GM19455 (cell line): Measurements from ENCODE around the gene LTA4H.
"Not testable (repeated sequence)": the region's sequence is repeated elsewhere in the genome, so short reads cannot be mapped to it uniquely, and the experiment has no call there.

ENCODE experiments used
- ATAC-seq: cut with Tn5 transposase; IDR thresholded peaks from one replicate; pipeline ENCODE4 v1.9.1; 2021; ENCODE audit not compliant: unreplicated experiment

Gene LTA4H

GRCh38 chr12:96035283-96036236 lies at the start of gene LTA4H:
LTA4H (minus strand) TSS chr12:96035587; CDS start chr12:96035519, 68 bp downstream.
- peak; percentile 92 for ATAC-seq

GRCh38 chr12:96084624-96085023 lies 49.2 kb upstream of the LTA4H start:
- no peak for ATAC-seq

GRCh38 chr12:96083020-96083719 lies 47.8 kb upstream of the LTA4H start:
- ATAC-seq = no peak

- no peak for ATAC-seq
Measured at GRCh38 chr12:96081596-96081995, 46.2 kb upstream of the LTA4H start.

- no peak for ATAC-seq
Measured at GRCh38 chr12:96078231-96079135, 43.1 kb upstream of the LTA4H start.

- ATAC-seq = no peak
Measured at GRCh38 chr12:96077081-96077480, 41.7 kb upstream of the LTA4H start.

GRCh38 chr12:96075560-96075959 lies 40.2 kb upstream of the LTA4H start:
- no peak for ATAC-seq

- no peak for ATAC-seq
Measured at GRCh38 chr12:96073346-96074330, 38.3 kb upstream of the LTA4H start.

GRCh38 chr12:96070670-96071279 lies 35.4 kb upstream of the LTA4H start:
- ATAC-seq = peak; percentile 47

- ATAC-seq = no peak
Measured at GRCh38 chr12:96069511-96070231, 34.3 kb upstream of the LTA4H start.

GRCh38 chr12:96068636-96069035 lies 33.2 kb upstream of the LTA4H start:
- no peak for ATAC-seq

- no peak for ATAC-seq
Measured at GRCh38 chr12:96068111-96068510, 32.7 kb upstream of the LTA4H start.

- ATAC-seq = not testable (repeated sequence)
Measured at GRCh38 chr12:96065776-96066175, 30.4 kb upstream of the LTA4H start.

GRCh38 chr12:96064966-96065365 lies 29.6 kb upstream of the LTA4H start:
- no peak for ATAC-seq

- ATAC-seq = no peak
Measured at GRCh38 chr12:96064271-96064670, 28.9 kb upstream of the LTA4H start.

GRCh38 chr12:96063046-96063445 lies 27.7 kb upstream of the LTA4H start:
- ATAC-seq = no peak

- peak; percentile 73 for ATAC-seq
Measured at GRCh38 chr12:96061864-96062453, 26.6 kb upstream of the LTA4H start.

- ATAC-seq = no peak
Measured at GRCh38 chr12:96061323-96061722, 25.9 kb upstream of the LTA4H start.
